ENCODE results near the gene TMC1.

Gene TMC1

GRCh38 chr9:72529531-72529930 lies 8.1 kb downstream of the TMC1 start (continued):
- no peak for TF ChIP-seq ARNTL (CRISPR knock-in tag; IDR thresholded peaks at IDR 0.05; ENCODE audit: borderline replicate concordance, low read depth)
- TF ChIP-seq SNAI2 (CRISPR knock-in tag; IDR thresholded peaks at IDR 0.05), result no peak
- TF ChIP-seq, protein P1, sequence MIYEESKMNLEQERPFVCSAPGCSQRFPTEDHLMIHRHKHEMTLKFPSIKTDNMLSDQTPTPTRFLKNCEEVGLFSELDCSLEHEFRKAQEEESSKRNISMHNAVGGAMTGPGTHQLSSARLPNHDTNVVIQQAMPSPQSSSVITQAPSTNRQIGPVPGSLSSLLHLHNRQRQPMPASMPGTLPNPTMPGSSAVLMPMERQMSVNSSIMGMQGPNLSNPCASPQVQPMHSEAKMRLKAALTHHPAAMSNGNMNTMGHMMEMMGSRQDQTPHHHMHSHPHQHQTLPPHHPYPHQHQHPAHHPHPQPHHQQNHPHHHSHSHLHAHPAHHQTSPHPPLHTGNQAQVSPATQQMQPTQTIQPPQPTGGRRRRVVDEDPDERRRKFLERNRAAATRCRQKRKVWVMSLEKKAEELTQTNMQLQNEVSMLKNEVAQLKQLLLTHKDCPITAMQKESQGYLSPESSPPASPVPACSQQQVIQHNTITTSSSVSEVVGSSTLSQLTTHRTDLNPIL (CRISPR knock-in tag; IDR thresholded peaks at IDR 0.05; ENCODE audit: low read depth), result no peak
- no peak for TF ChIP-seq ISL1 (CRISPR knock-in tag; IDR thresholded peaks at IDR 0.05)
- no peak for TF ChIP-seq POU6F1 (CRISPR knock-in tag; IDR thresholded peaks at IDR 0.05; ENCODE audit: borderline replicate concordance, low read depth)

GRCh38 chr9:72533322-72533721 lies 11.9 kb downstream of the TMC1 start:
- peak; percentile 41; the same call in 2 of the 3 replicates for ATAC-seq
- TF ChIP-seq CSRNP3 (CRISPR knock-in tag; IDR thresholded peaks at IDR 0.05), result no peak
- no peak for TF ChIP-seq RARB (CRISPR knock-in tag; IDR thresholded peaks at IDR 0.05)
- no peak for TF ChIP-seq ZC3H10 (CRISPR knock-in tag; IDR thresholded peaks at IDR 0.05)
- no peak for TF ChIP-seq ZNF8 (CRISPR knock-in tag; IDR thresholded peaks at IDR 0.05)
- TF ChIP-seq TCF4 (CRISPR knock-in tag; IDR thresholded peaks at IDR 0.05; ENCODE audit: borderline replicate concordance), result no peak
- no peak for TF ChIP-seq BACH2 (CRISPR knock-in tag; IDR thresholded peaks at IDR 0.05; ENCODE audit: borderline replicate concordance)
- TF ChIP-seq OSR1 (CRISPR knock-in tag; IDR thresholded peaks at IDR 0.05), result no peak
- TF ChIP-seq ZNF565 (CRISPR knock-in tag; conservative IDR thresholded peaks at IDR 0.05; ENCODE audit: low read depth), result no peak
- TF ChIP-seq POU6F1 (CRISPR knock-in tag; IDR thresholded peaks at IDR 0.05; ENCODE audit: borderline replicate concordance, low read depth), result no peak
- TF ChIP-seq CSDC2 (CRISPR knock-in tag; IDR thresholded peaks at IDR 0.05), result no peak
- TF ChIP-seq GLIS3 (CRISPR knock-in tag; IDR thresholded peaks at IDR 0.05), result no peak
- no peak for TF ChIP-seq SNAI2 (CRISPR knock-in tag; IDR thresholded peaks at IDR 0.05)
- no peak for TF ChIP-seq ZNF70 (CRISPR knock-in tag; IDR thresholded peaks at IDR 0.05)
- no peak for TF ChIP-seq TOX (CRISPR knock-in tag; IDR thresholded peaks at IDR 0.05; ENCODE audit: borderline replicate concordance)
- no peak for TF ChIP-seq ZFP30 (CRISPR knock-in tag; IDR thresholded peaks at IDR 0.05)
- TF ChIP-seq ESRRG (CRISPR knock-in tag; IDR thresholded peaks at IDR 0.05), result no peak

DNA sequence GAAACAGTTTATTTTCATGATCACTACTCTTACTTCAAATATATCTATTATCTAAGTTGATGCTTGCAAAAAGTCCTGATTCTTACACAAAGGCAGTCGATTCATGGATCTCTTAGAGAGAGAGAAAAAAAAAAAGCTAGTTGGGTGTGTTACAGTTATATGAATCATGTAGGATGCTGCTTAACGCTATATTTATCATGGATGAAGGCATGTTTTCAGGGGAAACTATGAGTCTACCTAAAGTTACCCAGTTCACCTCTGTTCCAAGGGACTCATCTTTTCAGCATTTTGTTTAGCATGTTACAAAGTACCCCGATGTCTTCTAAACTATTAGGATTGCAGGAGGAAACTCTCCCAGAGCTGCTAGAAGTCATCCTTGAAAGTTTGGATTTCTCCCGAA lies 13.5 kb downstream of the TMC1 start:
- TF ChIP-seq ZFP3 (CRISPR knock-in tag; IDR thresholded peaks at IDR 0.05) (no peak), CSDC2 (CRISPR knock-in tag; IDR thresholded peaks at IDR 0.05) (no peak)
- no peak for ATAC-seq

- ATAC-seq, result no peak
- TF ChIP-seq TCF4 (CRISPR knock-in tag; IDR thresholded peaks at IDR 0.05; ENCODE audit: borderline replicate concordance) (no peak), SNAI2 (CRISPR knock-in tag; IDR thresholded peaks at IDR 0.05) (no peak), ISL1 (CRISPR knock-in tag; IDR thresholded peaks at IDR 0.05) (no peak), ZNF565 (CRISPR knock-in tag; conservative IDR thresholded peaks at IDR 0.05; ENCODE audit: low read depth) (no peak), ESRRG (CRISPR knock-in tag; IDR thresholded peaks at IDR 0.05) (no peak)
These were observed 15.7 kb downstream of the TMC1 start for GRCh38 chr9:72537011-72537545.

- ATAC-seq, result no peak
- TF ChIP-seq, protein P1 (CRISPR knock-in tag; IDR thresholded peaks at IDR 0.05; ENCODE audit: low read depth), result no peak
- TF ChIP-seq ZNF70 (CRISPR knock-in tag; IDR thresholded peaks at IDR 0.05) (no peak), BACH2 (CRISPR knock-in tag; IDR thresholded peaks at IDR 0.05; ENCODE audit: borderline replicate concordance) (no peak), ZNF565 (CRISPR knock-in tag; conservative IDR thresholded peaks at IDR 0.05; ENCODE audit: low read depth) (no peak), TCF4 (CRISPR knock-in tag; IDR thresholded peaks at IDR 0.05; ENCODE audit: borderline replicate concordance) (no peak), ZFP3 (CRISPR knock-in tag; IDR thresholded peaks at IDR 0.05) (no peak), TOX (CRISPR knock-in tag; IDR thresholded peaks at IDR 0.05; ENCODE audit: borderline replicate concordance) (no peak), OSR1 (CRISPR knock-in tag; IDR thresholded peaks at IDR 0.05) (no peak), CSDC2 (CRISPR knock-in tag; IDR thresholded peaks at IDR 0.05) (no peak), ZNF8 (CRISPR knock-in tag; IDR thresholded peaks at IDR 0.05) (no peak)
- TF ChIP-seq, protein P2, sequence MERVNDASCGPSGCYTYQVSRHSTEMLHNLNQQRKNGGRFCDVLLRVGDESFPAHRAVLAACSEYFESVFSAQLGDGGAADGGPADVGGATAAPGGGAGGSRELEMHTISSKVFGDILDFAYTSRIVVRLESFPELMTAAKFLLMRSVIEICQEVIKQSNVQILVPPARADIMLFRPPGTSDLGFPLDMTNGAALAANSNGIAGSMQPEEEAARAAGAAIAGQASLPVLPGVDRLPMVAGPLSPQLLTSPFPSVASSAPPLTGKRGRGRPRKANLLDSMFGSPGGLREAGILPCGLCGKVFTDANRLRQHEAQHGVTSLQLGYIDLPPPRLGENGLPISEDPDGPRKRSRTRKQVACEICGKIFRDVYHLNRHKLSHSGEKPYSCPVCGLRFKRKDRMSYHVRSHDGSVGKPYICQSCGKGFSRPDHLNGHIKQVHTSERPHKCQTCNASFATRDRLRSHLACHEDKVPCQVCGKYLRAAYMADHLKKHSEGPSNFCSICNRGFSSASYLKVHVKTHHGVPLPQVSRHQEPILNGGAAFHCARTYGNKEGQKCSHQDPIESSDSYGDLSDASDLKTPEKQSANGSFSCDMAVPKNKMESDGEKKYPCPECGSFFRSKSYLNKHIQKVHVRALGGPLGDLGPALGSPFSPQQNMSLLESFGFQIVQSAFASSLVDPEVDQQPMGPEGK (CRISPR knock-in tag; IDR thresholded peaks at IDR 0.05; ENCODE audit: borderline replicate concordance), result no peak
These were observed 16.3 kb downstream of the TMC1 start for GRCh38 chr9:72537671-72538070.

All from SK-N-SH treated with all-trans-retinoic acid at 6 μM for 48 hours (cell line).